Osteoblast (primary cell): ENCODE data around the gene CCDC124. TPM values are rescaled to one million over a fixed set of nuclear protein-coding genes. Genes with fewer than 3 reads are reported as not detected.

ENCODE experiments used
- DNase-seq: peaks from one replicate; pipeline ENCODE4 v3.0.0; 2011; ENCODE audit warnings: low spot score, mixed read lengths; ENCODE audit not compliant: insufficient read length; ENCODE audit errors: missing footprints
- H2AFZ ChIP-seq: 2 replicates; pipeline ENCODE4 v1.6.0; 2011; ENCODE audit warnings: mild to moderate bottlenecking, low read length
- H3K27ac ChIP-seq: 2 replicates; pipeline ENCODE4 v1.5.1; 2011; ENCODE audit warnings: mild to moderate bottlenecking, low read depth, low read length, moderate library complexity
- H3K27me3 ChIP-seq: 2 replicates; pipeline ENCODE4 v1.6.0; 2012; ENCODE audit warnings: mild to moderate bottlenecking, control low read depth, inconsistent platforms, low read length, moderate library complexity; ENCODE audit not compliant: insufficient read depth
- H3K36me3 ChIP-seq: 2 replicates; pipeline ENCODE4 v1.5.1; 2011; ENCODE audit warnings: mild to moderate bottlenecking, low read length, control low read depth, moderate library complexity; ENCODE audit not compliant: insufficient read depth
- H3K4me1 ChIP-seq: 2 replicates; pipeline ENCODE4 v1.5.1; 2011; ENCODE audit warnings: mild to moderate bottlenecking, low read length, control low read depth, moderate library complexity; ENCODE audit not compliant: insufficient read depth
- H3K4me2 ChIP-seq: 2 replicates; pipeline ENCODE4 v1.6.0; 2011; ENCODE audit warnings: mild to moderate bottlenecking, low read length; ENCODE audit not compliant: insufficient read depth
- H3K4me3 ChIP-seq: fragments of 200-600 bp; sonication (generic); 3 replicates; pipeline ENCODE4 v1.5.1; 2012; ENCODE audit warnings: mild to moderate bottlenecking, low read length, inconsistent platforms; ENCODE audit not compliant: insufficient read depth
- H3K79me2 ChIP-seq: 2 replicates; pipeline ENCODE4 v1.6.0; 2012; ENCODE audit warnings: mild to moderate bottlenecking, low read length, control low read depth, inconsistent platforms; ENCODE audit not compliant: insufficient read depth
- H3K9me3 ChIP-seq: 2 replicates; pipeline ENCODE4 v1.5.1; 2011; ENCODE audit warnings: low read depth, low read length, control low read depth
- H4K20me1 ChIP-seq: 2 replicates; pipeline ENCODE4 v1.6.0; 2012; ENCODE audit warnings: mild to moderate bottlenecking, low read length, control low read depth; ENCODE audit not compliant: insufficient read depth
- total RNA-seq: library from RNA; depleted of rRNA; stranded (reverse); fragments of >200 nt; gene quantifications from 2 replicates; pipeline ENCODE4 v1.2.3, GENCODE V29; 2012
- TF ChIP-seq, protein P1 (sequence below): IDR thresholded peaks from 2 replicates; pipeline ENCODE4 v1.5.1; 2011; ENCODE audit warnings: mild to moderate bottlenecking, low read depth, low read length, moderate library complexity; ENCODE audit errors: extremely low read depth

CCDC124 gene
- total RNA-seq, 1 donor = 15.9 TPM

GRCh38 chr19:17957885-17958284 lies 25.1 kb downstream of the CCDC124 start:
- Histone ChIP-seq H3K4me2 (no peak overlapping the region), H2AFZ (no peak overlapping the region), H3K4me3 (no peak overlapping the region), H3K36me3 (no peaks in the 10 kb centered on the region), H3K9me3 (no peaks in the 10 kb centered on the region), H4K20me1 (no peaks in the 10 kb centered on the region), H3K79me2 (no peaks in the 10 kb centered on the region), H3K27ac (no peak overlapping the region), H3K4me1 (no peaks in the 10 kb centered on the region), H3K27me3 (peaks cover 34% of the 10 kb centered on the region)
- TF ChIP-seq, protein P1, sequence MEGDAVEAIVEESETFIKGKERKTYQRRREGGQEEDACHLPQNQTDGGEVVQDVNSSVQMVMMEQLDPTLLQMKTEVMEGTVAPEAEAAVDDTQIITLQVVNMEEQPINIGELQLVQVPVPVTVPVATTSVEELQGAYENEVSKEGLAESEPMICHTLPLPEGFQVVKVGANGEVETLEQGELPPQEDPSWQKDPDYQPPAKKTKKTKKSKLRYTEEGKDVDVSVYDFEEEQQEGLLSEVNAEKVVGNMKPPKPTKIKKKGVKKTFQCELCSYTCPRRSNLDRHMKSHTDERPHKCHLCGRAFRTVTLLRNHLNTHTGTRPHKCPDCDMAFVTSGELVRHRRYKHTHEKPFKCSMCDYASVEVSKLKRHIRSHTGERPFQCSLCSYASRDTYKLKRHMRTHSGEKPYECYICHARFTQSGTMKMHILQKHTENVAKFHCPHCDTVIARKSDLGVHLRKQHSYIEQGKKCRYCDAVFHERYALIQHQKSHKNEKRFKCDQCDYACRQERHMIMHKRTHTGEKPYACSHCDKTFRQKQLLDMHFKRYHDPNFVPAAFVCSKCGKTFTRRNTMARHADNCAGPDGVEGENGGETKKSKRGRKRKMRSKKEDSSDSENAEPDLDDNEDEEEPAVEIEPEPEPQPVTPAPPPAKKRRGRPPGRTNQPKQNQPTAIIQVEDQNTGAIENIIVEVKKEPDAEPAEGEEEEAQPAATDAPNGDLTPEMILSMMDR = no peak
- DNase-seq = peak; percentile 29

DNA sequence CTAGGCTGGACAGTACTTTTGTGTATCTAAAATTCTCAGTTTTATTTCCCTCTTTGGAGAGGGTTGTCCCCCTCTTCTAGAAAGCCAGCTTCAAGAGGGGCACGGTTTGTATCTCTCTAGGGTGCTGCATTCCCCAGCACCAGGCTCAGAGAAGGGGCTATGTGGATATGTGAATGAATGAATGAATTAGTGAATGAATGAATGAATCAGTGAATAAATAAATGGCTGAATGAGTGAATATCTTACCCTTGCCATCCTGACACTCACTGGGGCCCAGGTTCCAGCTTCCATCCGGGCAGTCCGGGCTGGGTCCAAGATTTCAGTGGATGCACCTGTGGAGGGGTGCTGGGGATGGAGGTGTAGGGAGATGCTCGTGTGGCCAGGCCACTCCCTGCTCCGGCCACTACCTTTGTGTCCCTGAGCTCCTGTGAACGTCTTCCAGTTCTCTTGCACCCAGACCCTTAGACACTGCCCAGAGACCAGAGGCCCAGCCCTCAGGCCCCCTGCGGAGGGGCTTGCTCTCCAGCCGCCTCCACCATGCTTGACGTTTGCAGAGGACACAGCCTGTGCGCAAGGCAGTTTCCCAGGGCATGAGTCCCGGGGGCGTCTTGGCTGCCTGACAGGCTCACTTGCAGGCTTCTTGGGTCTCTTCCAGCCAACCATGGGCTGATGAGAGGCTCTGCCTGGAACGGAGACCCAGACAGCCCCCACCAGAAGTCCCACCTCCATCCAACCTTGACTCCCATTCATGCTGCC lies 31.3 kb downstream of the CCDC124 start:
- TF ChIP-seq, protein P1 = no peak
- no peak overlapping the region for H3K4me2 ChIP-seq
- peak; percentile 66 for DNase-seq

GRCh38 chr19:17965370-17966128 lies 32.7 kb downstream of the CCDC124 start:
- Histone ChIP-seq H4K20me1 (no peaks in the 10 kb centered on the region), H2AFZ (no peak overlapping the region), H3K27ac (no peak overlapping the region)

More for the DNA sequence above, 31.3 kb downstream of the CCDC124 start:
- Histone ChIP-seq H4K20me1 (no peaks in the 10 kb centered on the region), H3K4me1 (no peaks in the 10 kb centered on the region), H3K9me3 (no peaks in the 10 kb centered on the region), H3K4me3 (no peak overlapping the region), H3K27ac (no peak overlapping the region), H3K79me2 (no peaks in the 10 kb centered on the region), H3K36me3 (no peaks in the 10 kb centered on the region), H3K27me3 (peaks cover 40% of the 10 kb centered on the region), H2AFZ (no peak overlapping the region)

More at GRCh38 chr19:17965370-17966128, 32.7 kb downstream of the CCDC124 start:
- H3K4me3 ChIP-seq = no peak overlapping the region
- TF ChIP-seq, protein P1 = no peak
- H3K36me3 ChIP-seq = no peaks in the 10 kb centered on the region
- H3K79me2 ChIP-seq = no peaks in the 10 kb centered on the region
- no peak overlapping the region for H3K4me2 ChIP-seq
- H3K27me3 ChIP-seq = peaks cover 40% of the 10 kb centered on the region
- peak; percentile 82 for DNase-seq
- H3K4me1 ChIP-seq = no peaks in the 10 kb centered on the region
- H3K9me3 ChIP-seq = no peaks in the 10 kb centered on the region
